GM20000 (cell line): ENCODE results near the gene ASPSCR1.

Experiments used
- DNase-seq: peaks from one replicate; pipeline ENCODE4 v3.0.0; 2012; ENCODE audit warnings: low spot score
- CTCF ChIP-seq: IDR thresholded peaks from 2 replicates; pipeline ENCODE4 v1.5.1; 2012; ENCODE audit warnings: mild to moderate bottlenecking, control low read depth; ENCODE audit errors: extremely low read depth, missing control alignments

The ASPSCR1 gene

GRCh38 chr17:81966343-81967243 is 10.8 kb upstream of the ASPSCR1 start:
- peak; percentile 62 for DNase-seq
- TF ChIP-seq CTCF: no peak

GRCh38 chr17:81967244-81967532 is 10.2 kb upstream of the ASPSCR1 start:
- TF ChIP-seq CTCF: no peak
- DNase-seq: no peak

- peak; percentile 95 for DNase-seq
- TF ChIP-seq CTCF: no peak
These were observed 9.7 kb upstream of the ASPSCR1 start for GRCh38 chr17:81967533-81968395.

- no peak for TF ChIP-seq CTCF
These were observed 9.1 kb upstream of the ASPSCR1 start for GRCh38 chr17:81968396-81968745.

GRCh38 chr17:81968850-81969812 is 8.3 kb upstream of the ASPSCR1 start:
- no peak for TF ChIP-seq CTCF
- no peak for DNase-seq

More at GRCh38 chr17:81968396-81968745, 9.1 kb upstream of the ASPSCR1 start:
- no peak for DNase-seq

DNA sequence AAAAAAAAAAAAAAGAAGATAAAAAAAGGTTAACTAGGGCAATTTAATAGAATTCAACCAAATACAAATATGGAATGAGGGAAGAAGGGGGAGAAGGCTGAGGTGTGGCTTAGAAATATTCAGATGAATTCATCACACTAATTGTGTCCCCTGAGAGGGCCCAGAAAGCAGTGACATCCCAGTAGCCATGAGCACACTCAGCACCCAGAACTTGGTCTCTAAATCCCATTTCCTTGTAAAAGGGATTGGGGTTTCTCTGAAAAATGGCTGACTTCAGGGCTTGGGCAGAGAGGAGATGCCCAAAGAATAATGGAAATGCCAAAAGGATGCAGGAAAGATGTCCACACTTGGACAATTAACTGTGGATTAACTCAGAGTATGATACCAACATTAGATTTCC is 4.0 kb upstream of the ASPSCR1 start:
- no peak for TF ChIP-seq CTCF
- no peak for DNase-seq
